ENCODE data around the gene ACSS3. TPM values are rescaled to one million over a fixed set of nuclear protein-coding genes. Genes with fewer than 3 reads are reported as not detected.

Gene ACSS3
- total RNA-seq, 1 donor from 2014 or later, result 11.1 TPM

- peak; percentile 18 for DNase-seq
Measured at GRCh38 chr12:81300454-81300853, 222.6 kb downstream of the ACSS3 start.

DNA sequence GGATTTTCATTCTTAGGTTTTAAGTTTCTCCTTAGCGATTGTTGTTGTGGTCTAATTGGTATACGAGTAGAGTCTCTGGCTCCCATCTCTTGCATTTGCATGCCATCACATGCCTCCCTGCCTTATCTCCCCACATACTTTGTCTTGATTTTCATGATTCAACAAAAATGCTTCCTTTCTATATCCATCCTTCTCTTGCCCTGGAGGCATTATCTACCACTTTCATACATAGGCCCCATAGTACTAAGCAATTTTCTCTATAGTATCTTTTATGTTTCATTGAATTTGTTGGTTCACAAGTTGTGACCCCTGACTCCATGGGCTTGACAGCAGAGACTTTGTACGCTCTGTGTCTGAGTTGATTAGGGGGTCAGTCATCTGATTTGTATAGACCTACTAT lies 226.1 kb downstream of the ACSS3 start:
- DNase-seq, result no peak

Small RNA genes within 50 kb of the gene (small RNA-seq; reads per million reads assigned to genes)
- gene MIR4699 (ENCODE audit: low replicate concordance), result 0.13 reads per million

Other genes with a start within 250 kb of the ACSS3 start
- gene LIN7A, start 140.1 kb upstream of the ACSS3 start, total RNA-seq, result 4.3 TPM